Measurements from ENCODE around the gene SCGB1C1. TPM values are rescaled to one million over a fixed set of nuclear protein-coding genes. Genes with fewer than 3 reads are reported as not detected.

Gene SCGB1C1
- total RNA-seq, 1 donor from 2014 or later, result not detected

DNA sequence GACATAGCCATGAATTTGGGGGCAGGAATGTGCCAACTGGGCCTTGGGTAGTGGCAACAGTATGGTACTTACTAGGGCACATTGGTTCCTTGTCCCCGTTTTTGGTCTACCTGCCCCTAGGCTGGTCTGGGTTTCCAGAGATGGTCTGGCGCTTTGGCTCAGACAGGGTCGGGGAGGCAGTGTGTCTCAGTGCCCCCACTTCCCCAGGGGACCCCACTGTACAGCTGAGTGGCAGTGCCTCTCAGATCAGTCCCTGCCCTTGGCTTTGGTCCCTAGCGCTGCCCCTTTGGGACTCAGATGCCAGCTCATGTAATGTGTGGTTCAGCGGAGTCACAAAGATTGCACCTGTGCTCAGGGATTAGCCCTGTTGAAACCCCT lies 17.9 kb downstream of the SCGB1C1 start:
- DNase-seq (ENCODE audit: low spot score in 2 of 2, unreplicated experiment in 2 of 2), result no peak
- TF ChIP-seq, protein P1, sequence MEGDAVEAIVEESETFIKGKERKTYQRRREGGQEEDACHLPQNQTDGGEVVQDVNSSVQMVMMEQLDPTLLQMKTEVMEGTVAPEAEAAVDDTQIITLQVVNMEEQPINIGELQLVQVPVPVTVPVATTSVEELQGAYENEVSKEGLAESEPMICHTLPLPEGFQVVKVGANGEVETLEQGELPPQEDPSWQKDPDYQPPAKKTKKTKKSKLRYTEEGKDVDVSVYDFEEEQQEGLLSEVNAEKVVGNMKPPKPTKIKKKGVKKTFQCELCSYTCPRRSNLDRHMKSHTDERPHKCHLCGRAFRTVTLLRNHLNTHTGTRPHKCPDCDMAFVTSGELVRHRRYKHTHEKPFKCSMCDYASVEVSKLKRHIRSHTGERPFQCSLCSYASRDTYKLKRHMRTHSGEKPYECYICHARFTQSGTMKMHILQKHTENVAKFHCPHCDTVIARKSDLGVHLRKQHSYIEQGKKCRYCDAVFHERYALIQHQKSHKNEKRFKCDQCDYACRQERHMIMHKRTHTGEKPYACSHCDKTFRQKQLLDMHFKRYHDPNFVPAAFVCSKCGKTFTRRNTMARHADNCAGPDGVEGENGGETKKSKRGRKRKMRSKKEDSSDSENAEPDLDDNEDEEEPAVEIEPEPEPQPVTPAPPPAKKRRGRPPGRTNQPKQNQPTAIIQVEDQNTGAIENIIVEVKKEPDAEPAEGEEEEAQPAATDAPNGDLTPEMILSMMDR (IDR thresholded peaks at IDR 0.05; ENCODE audit: unreplicated experiment), result no peak
- peaks cover 20% of the 10 kb centered on the region for H3K36me3 Mint-ChIP-seq
- H3K27ac Mint-ChIP-seq, result peak overlapping the region; percentile 93
- peak overlapping the region; percentile 40 for H3K4me3 Mint-ChIP-seq
- H3K9me3 Mint-ChIP-seq, result no peaks in the 10 kb centered on the region
- H3K4me1 Mint-ChIP-seq, result peaks cover 23% of the 10 kb centered on the region
- H3K27me3 Mint-ChIP-seq (ENCODE audit: low read depth), result no peaks in the 10 kb centered on the region

DNA sequence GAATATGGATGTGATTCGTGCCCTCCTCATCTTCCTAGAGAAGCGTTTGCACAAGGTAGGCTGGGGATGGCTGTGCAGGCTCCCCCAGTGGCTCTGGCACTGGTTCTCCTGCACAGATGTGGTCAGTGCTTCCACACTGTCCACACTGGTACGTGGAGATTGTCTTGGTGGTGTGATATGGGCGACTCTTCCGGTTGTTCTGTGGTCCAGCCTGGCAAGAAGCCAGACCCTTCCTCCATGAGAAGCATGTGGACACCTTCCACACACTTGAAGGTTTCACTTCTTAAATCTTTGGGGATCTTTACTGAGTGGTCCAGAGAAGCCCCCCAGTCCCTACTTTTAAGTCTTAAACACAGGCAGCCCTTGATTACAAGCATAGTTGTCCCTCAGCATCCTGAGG lies 18.4 kb downstream of the SCGB1C1 start:
- H3K27ac Mint-ChIP-seq, result peak overlapping the region; percentile 57
- H3K9me3 Mint-ChIP-seq, result no peaks in the 10 kb centered on the region
- H3K27me3 Mint-ChIP-seq (ENCODE audit: low read depth), result no peaks in the 10 kb centered on the region
- TF ChIP-seq, protein P1 (IDR thresholded peaks at IDR 0.05; ENCODE audit: unreplicated experiment), result no peak
- peaks cover 18% of the 10 kb centered on the region for H3K4me1 Mint-ChIP-seq
- DNase-seq (ENCODE audit: low spot score in 2 of 2, unreplicated experiment in 2 of 2), result no peak
- H3K4me3 Mint-ChIP-seq, result peak overlapping the region; percentile 40
- peaks cover 20% of the 10 kb centered on the region for H3K36me3 Mint-ChIP-seq

DNA sequence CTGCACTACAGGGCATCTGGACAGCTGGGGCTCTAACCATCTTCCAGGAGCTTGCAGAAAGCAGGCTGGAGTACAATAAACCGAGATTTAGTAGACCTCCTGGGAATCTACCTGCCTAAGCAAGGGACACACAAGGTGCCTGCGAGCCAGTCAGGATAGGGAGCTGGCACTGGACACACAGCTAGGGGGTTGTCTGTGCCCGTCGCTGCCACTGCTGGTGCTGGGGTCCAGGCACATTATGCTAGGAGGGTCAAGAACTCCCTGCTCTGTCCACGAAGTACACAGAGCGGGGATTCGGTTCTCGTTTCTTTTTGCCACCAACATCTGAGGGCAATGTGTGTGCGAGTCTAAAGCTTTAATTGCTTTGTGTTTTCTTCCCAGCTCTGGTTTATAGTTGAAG lies 18.9 kb downstream of the SCGB1C1 start:
- Mint-ChIP-seq H3K27ac (peak overlapping the region; percentile 57), H3K27me3 (ENCODE audit: low read depth) (no peaks in the 10 kb centered on the region), H3K4me1 (peaks cover 13% of the 10 kb centered on the region), H3K36me3 (peaks cover 20% of the 10 kb centered on the region), H3K9me3 (no peaks in the 10 kb centered on the region), H3K4me3 (peak overlapping the region; percentile 40)
- TF ChIP-seq, protein P1 (IDR thresholded peaks at IDR 0.05; ENCODE audit: unreplicated experiment), result no peak
- DNase-seq (ENCODE audit: low spot score in 2 of 2, unreplicated experiment in 2 of 2), result no peak

DNA sequence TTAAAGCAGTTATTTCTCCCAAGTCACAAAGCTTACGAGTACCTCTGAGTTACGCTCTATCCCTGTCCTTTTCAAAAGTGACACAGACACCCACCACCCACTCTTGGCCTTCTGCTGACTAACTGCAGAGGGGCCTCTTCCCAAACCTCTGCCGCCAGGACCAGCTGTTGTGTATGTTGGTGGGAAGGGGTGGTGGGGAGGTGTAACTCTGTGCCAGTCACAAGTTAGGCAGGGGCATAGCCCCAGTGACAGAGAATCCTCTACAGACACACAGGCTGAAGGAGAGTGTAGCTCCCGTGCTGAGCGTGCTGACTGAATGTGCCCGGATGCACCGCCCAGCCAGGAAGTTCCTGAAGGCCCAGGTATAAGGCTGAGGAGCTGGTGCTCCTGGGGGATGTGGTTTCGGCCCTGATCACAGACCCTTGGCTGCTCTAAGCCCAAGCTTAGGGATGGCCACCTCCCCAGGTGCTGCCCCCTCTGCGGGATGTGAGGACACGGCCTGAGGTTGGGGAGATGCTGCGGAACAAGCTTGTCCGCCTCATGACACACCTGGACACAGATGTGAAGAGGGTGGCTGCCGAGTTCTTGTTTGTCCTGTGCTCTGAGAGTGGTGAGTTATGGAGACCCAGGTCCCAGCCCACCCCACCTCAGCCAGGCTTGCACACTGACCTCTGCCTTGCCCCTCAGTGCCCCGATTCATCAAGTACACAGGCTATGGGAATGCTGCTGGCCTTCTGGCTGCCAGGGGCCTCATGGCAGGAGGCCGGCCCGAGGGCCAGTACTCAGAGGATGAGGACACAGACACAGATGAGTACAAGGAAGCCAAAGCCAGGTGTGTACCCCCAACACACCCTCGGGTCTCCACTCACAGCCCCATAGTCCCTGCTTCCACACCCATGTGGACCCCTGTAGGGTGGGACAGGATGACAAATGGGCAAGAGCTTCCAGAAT lies 19.5 kb downstream of the SCGB1C1 start:
- H3K9me3 Mint-ChIP-seq, result no peaks in the 10 kb centered on the region
- no peak overlapping the region for H3K4me3 Mint-ChIP-seq
- H3K36me3 Mint-ChIP-seq, result peaks cover 20% of the 10 kb centered on the region
- H3K27me3 Mint-ChIP-seq (ENCODE audit: low read depth), result no peaks in the 10 kb centered on the region
- no peak for DNase-seq (ENCODE audit: low spot score in 2 of 2, unreplicated experiment in 2 of 2)
- TF ChIP-seq, protein P1 (IDR thresholded peaks at IDR 0.05; ENCODE audit: unreplicated experiment), result no peak
- H3K27ac Mint-ChIP-seq, result no peak overlapping the region
- H3K4me1 Mint-ChIP-seq, result peaks cover 13% of the 10 kb centered on the region

DNA sequence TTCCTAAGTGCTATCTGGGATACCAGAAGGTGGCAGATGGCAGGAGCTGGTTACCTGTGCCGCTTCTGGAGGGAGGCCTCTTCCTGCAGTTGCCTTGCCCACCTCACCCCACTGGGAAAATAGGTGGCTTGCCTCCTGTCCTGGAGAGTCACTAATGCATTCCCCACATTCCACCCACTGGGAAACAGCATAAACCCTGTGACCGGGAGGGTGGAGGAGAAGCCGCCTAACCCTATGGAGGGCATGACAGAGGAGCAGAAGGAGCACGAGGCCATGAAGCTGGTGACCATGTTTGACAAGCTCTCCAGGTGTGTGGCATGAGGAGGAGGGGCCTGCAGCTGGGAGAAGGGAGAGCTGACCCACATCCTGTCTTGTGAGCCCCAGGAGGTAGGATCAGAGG lies 20.2 kb downstream of the SCGB1C1 start:
- Mint-ChIP-seq H3K36me3 (peaks cover 20% of the 10 kb centered on the region), H3K27me3 (ENCODE audit: low read depth) (no peaks in the 10 kb centered on the region), H3K4me1 (peaks cover 13% of the 10 kb centered on the region), H3K27ac (no peak overlapping the region), H3K9me3 (no peaks in the 10 kb centered on the region), H3K4me3 (no peak overlapping the region)
- no peak for DNase-seq (ENCODE audit: low spot score in 2 of 2, unreplicated experiment in 2 of 2)
- TF ChIP-seq, protein P1 (IDR thresholded peaks at IDR 0.05; ENCODE audit: unreplicated experiment), result no peak

Data from mesothelial cell of epicardium (in vitro differentiated cells).